Lung (tissue), 12 donors: ENCODE measurements around the gene VSNL1. TPM values are rescaled to one million over a fixed set of nuclear protein-coding genes. Genes with fewer than 3 reads are reported as not detected.

Source experiments
- ATAC-seq: fragments of 200-7000 bp; cut with Tn5 transposase; one replicate; pipeline ENCODE4 v1.9.1; 2020; ENCODE audit warnings: moderate number of reproducible peaks; ENCODE audit not compliant: insufficient read depth, low FRiP score
- DNase-seq, 3 donors: peaks; one replicate each; pipeline ENCODE4 v3.0.0-alpha.2; 2013 to 2017
- H3K27ac ChIP-seq, 2 donors: one replicate each; pipeline ENCODE4 v1.5.1; 2013; ENCODE audit warnings: mild to moderate bottlenecking in 2 of 2, moderate library complexity in 2 of 2, control low read depth in 1 of 2, inconsistent platforms in 1 of 2, low read depth in 1 of 2, low read length in 1 of 2
- H3K27me3 ChIP-seq, 3 donors: one replicate each; pipeline ENCODE4 v1.5.1; 2013; ENCODE audit warnings: low read length in 2 of 3; ENCODE audit not compliant: control insufficient read depth in 3 of 3, insufficient read depth in 3 of 3
- H3K36me3 ChIP-seq, 4 donors: one replicate each; pipeline ENCODE4 v1.5.1; 2013; ENCODE audit warnings: low read length in 4 of 4, mild to moderate bottlenecking in 1 of 4, moderate library complexity in 1 of 4; ENCODE audit not compliant: control insufficient read depth in 4 of 4, insufficient read depth in 4 of 4
- H3K4me1 ChIP-seq, 5 donors: one replicate each; pipeline ENCODE4 v1.5.1; 2013; ENCODE audit warnings: low read length in 5 of 5, mild to moderate bottlenecking in 2 of 5, moderate library complexity in 1 of 5; ENCODE audit not compliant: control insufficient read depth in 5 of 5, insufficient read depth in 5 of 5
- H3K4me3 ChIP-seq: one replicate; pipeline ENCODE4 v1.5.1; 2013; ENCODE audit warnings: mild to moderate bottlenecking, control low read depth, moderate library complexity
- H3K9ac ChIP-seq, 2 donors: one replicate each; pipeline ENCODE4 v1.5.1; 2013; ENCODE audit warnings: low read length in 2 of 2, control low read depth in 1 of 2; ENCODE audit not compliant: insufficient read depth in 1 of 2
- H3K9me3 ChIP-seq, 4 donors: one replicate each; pipeline ENCODE4 v1.5.1; 2013; ENCODE audit warnings: low read length in 3 of 4, mild to moderate bottlenecking in 1 of 4, moderate library complexity in 1 of 4; ENCODE audit not compliant: control insufficient read depth in 4 of 4, insufficient read depth in 3 of 4
- WGBS, 2 donors: extraction: QIAGEN DNeasy Blood & Tissue Kit; methylation state at CpG; one replicate each; pipeline ENCODE4 v1.1.7; 2013; 5-methylcytosine and 5-hydroxymethylcytosine counted together
- polyA plus RNA-seq, 2 donors: library from polyadenylated mRNA; stranded (reverse); fragments of 200-250 nt; gene quantifications; one replicate each; pipeline ENCODE4 v1.2.1, GENCODE V29; 2013
- total RNA-seq, 2 donors: library from RNA; depleted of rRNA in 1 of 2; stranded (reverse); fragments of >200 nt in 1 of 2; gene quantifications; one replicate each; pipeline ENCODE4 v1.2.1, GENCODE V29; 2014 to 2021
- TF ChIP-seq, protein P1 (sequence below): IDR thresholded peaks from 2 replicates; pipeline ENCODE4 v1.5.1; 2012; ENCODE audit warnings: mild to moderate bottlenecking; ENCODE audit errors: control extremely low read depth, extremely low read depth
- donor health status: control.
- donor health status: control.
- donor health status: Bipolar disorder and iron deficiency.
- donor health status: healthy.
- donor health status: DM: yes; HTN: yes; CAD: no.

The VSNL1 gene
- total and polyA plus RNA-seq, 4 donors: 0.87 to 6.9 (median 1.5) TPM

DNA sequence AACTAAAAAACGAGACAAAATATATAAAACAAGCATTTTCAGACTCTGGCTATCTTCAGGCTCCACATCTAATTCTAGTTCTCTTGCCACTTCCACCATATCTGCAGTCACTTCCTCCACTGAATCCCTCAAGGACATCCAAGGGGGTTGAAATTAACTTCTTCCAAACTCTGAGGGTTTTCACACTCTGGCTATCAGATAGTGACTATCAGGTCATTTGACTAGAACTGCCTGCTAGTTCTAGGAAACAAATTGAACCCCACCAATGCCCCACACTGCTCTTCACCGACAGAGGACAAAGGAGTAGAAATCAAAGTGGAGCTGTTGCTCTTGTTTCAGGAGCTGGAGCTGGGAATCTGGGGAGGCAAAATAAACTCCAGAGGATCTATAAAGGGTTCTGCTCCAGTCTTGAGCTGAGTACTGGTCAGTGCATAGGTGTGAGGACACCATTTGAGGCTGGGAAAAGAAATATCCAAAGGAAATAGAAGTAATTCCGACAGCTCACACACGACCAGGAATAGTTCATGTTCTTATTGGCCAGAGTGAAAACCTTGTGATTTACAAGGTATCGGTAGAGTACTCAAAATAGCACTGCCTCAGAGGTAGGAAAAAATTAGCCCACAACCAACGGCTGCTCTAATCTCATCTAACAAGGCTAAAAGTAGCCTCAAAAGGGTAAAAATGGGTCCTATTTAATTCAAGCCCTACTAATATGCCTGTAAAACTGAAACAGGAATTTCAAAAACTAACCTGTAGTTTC lies 141.8 kb downstream of the VSNL1 start:
- TF ChIP-seq, protein P1, sequence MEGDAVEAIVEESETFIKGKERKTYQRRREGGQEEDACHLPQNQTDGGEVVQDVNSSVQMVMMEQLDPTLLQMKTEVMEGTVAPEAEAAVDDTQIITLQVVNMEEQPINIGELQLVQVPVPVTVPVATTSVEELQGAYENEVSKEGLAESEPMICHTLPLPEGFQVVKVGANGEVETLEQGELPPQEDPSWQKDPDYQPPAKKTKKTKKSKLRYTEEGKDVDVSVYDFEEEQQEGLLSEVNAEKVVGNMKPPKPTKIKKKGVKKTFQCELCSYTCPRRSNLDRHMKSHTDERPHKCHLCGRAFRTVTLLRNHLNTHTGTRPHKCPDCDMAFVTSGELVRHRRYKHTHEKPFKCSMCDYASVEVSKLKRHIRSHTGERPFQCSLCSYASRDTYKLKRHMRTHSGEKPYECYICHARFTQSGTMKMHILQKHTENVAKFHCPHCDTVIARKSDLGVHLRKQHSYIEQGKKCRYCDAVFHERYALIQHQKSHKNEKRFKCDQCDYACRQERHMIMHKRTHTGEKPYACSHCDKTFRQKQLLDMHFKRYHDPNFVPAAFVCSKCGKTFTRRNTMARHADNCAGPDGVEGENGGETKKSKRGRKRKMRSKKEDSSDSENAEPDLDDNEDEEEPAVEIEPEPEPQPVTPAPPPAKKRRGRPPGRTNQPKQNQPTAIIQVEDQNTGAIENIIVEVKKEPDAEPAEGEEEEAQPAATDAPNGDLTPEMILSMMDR: no peak
- no peak for ATAC-seq
- peaks cover 0 to 3% (median 0%) of the 10 kb centered on the region in 5 donors for H3K4me1 ChIP-seq
- WGBS, 2 donors: 89 to 94% methylated on average over 6 of the region's 6 CpGs
- no peaks in the 10 kb centered on the region for H3K9me3 ChIP-seq
- H3K9ac ChIP-seq: no peak overlapping the region
- DNase-seq: no peak
- H3K4me3 ChIP-seq: no peak overlapping the region
- peaks cover 8 to 20% (median 11%) of the 10 kb centered on the region in 4 donors for H3K36me3 ChIP-seq
- no peaks in the 10 kb centered on the region for H3K27me3 ChIP-seq
- no peak overlapping the region for H3K27ac ChIP-seq

DNA sequence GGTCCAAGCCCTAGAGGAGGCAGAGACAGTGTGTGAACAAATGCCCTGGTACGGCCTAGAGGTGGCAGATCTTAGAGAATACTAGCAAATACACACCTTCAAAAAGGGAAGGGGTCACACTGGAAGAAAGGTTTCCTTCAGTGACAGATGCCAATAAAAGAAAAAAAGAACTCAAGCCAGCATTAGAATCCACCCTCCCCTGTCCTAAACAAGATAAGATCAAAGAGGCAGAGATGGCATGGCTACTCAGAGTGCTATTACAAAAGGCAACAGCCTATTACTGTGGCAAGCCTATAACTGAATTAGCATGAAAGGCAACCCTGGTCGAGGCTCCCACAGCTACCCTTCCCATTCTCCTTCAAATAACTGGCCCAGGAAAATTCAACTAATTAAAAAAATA lies 143.5 kb downstream of the VSNL1 start:
- Histone ChIP-seq H3K9ac (no peak overlapping the region), H3K27me3 (no peaks in the 10 kb centered on the region), H3K36me3 (peaks cover 8 to 16% (median 14%) of the 10 kb centered on the region in 4 donors), H3K4me1 (peaks cover 0 to 3% (median 0%) of the 10 kb centered on the region in 5 donors), H3K4me3 (no peak overlapping the region), H3K9me3 (no peaks in the 10 kb centered on the region), H3K27ac (no peak overlapping the region)
- TF ChIP-seq, protein P1: no peak
- no peak for ATAC-seq
- no peak for DNase-seq
- 92% methylated on average over 2 of the region's 2 CpGs for WGBS, 2 donors

DNA sequence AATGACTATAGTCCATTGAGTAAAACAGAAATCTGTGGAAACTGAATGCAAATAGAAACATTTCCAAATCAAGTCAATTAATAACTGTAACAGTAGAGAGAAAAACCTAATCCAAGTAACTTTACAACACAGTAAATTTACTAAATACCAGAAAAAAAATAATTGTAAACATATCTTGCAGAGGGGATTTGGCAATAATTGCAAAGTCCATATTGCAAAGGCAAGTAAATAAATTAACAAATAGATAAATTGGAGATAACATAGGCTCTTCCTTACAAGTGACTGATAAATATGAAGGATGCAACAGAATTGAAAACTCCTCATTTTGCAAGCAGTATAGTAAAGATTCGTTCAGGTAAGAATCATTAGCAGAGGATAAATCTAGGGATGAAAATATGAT lies 148.1 kb downstream of the VSNL1 start:
- no peak overlapping the region for H3K9ac ChIP-seq
- 89 to 92% methylated on average over 1 of the region's 1 CpG for WGBS, 2 donors
- TF ChIP-seq, protein P1: no peak
- H3K4me3 ChIP-seq: no peak overlapping the region
- peaks cover 4 to 15% (median 12%) of the 10 kb centered on the region in 4 donors for H3K36me3 ChIP-seq
- no peak overlapping the region for H3K27ac ChIP-seq
- H3K9me3 ChIP-seq: no peaks in the 10 kb centered on the region
- peaks cover 0 to 3% (median 0%) of the 10 kb centered on the region in 5 donors for H3K4me1 ChIP-seq
- no peak for DNase-seq
- no peaks in the 10 kb centered on the region for H3K27me3 ChIP-seq
- no peak for ATAC-seq
